ENCODE data around the gene PRDM16. TPM values are rescaled to one million over a fixed set of nuclear protein-coding genes. Genes with fewer than 3 reads are reported as not detected.

PRDM16 gene
- total RNA-seq, 4 donors from 2014 or later: 0.08 to 0.19 (median 0.12) TPM

DNA sequence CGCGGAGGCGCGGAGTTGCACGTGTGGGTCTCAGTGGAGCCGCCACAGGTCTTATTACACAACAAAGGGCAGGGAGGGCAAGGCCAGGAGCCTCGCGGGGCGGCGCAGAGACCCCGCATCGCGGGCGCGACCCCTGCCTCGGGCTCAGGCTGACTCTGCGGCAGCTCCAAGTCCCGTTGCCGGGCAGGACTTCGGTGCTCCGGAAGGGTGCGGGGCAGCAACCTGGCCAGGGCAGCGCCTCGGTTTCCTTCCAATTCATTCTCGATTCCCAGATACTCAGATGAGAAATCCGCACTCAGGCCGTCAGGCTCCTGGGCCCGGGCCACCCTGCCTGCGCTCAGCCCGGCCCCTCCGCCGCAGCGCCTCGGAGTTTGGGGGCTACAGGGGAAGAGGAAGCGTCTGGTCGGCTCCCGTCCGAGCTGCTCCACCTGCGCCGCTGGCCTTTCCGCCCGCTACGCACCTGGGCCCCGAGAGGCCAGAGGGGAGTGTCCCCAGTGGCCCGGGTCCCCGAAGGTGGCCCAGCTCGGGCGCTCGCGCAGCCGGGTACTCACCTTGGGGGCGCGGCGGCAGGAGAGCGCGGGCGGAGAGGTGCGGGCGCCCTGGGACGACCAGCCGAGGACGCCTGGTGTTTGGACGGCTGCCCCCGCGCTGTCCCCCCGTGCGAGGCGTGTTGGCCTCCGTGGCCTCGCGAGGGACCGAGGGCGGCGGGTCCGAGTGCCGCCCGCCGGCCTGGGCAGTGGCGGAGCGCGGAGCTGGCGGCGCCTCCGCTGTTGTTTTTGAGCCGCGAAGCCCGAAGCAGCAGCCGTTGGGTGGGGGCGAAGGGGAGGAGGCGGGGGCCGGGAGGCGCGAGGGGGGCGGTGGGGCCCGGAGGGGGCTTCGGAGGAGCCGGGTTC, 1.1 kb upstream of the PRDM16 start:
- DNase-seq: no peak

GRCh38 chr1:3069491-3070308, 697 bp downstream of the PRDM16 start:
- Histone ChIP-seq H3K4me1 (peaks cover 17 to 53% (median 28%) of the 10 kb centered on the region in 3 donors), H3K4me3 (peak overlapping the region; percentile 49 to 86 (median 63)), H3K27me3 (peaks cover 28 to 98% (median 46%) of the 10 kb centered on the region in 4 donors), H3K36me3 (no peaks in the 10 kb centered on the region), H3K9me3 (no peaks in the 10 kb centered on the region), H3K27ac (peak overlapping the region; percentile 50 to 80 (median 66))
- WGBS, 2 donors: 0% methylated on average over 2 to 15 of the region's 91 CpGs
- TF ChIP-seq CTCF (IDR thresholded peaks at IDR 0.05): peak in 1 of 6 experiments; percentile 5
- no peak for TF ChIP-seq POLR2A (IDR thresholded peaks at IDR 0.05)
- no peak for DNase-seq
- intact Hi-C loops (cut with DNase I): no loop called here

More for the DNA sequence above, 1.1 kb upstream of the PRDM16 start:
- Histone ChIP-seq H3K4me3 (peak overlapping the region; percentile 8 to 86 (median 56)), H3K27me3 (peaks cover 43 to 98% (median 56%) of the 10 kb centered on the region in 4 donors), H3K4me1 (peaks cover 25 to 57% (median 35%) of the 10 kb centered on the region in 3 donors), H3K36me3 (no peaks in the 10 kb centered on the region), H3K27ac (peak overlapping the region in 2 of 4 donors; percentile 23 to 54), H3K9me3 (no peaks in the 10 kb centered on the region)
- intact Hi-C loops (cut with DNase I): no loop called here
- no CpG with 5 or more reads among the region's 97 CpGs for WGBS, 2 donors
- TF ChIP-seq CTCF (IDR thresholded peaks at IDR 0.05) (no peak), POLR2A (IDR thresholded peaks at IDR 0.05) (no peak)

DNA sequence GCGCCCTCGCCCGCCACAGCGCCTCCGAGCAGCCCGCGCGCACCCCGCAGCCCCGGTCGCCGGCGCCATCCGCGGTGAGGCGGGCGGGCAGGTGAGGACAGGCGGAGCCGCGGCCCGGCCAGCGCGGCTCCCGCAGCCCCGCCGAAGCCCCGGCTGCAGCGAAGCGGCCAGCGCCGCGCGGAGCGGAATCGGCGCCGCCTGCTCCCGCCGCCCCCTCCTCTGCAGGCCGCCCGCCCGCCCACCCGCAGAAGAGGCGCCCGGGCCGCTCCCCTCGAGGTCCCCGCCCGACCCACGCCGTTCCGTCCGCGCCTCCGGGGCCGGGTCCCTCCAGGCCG, 1.3 kb downstream of the PRDM16 start:
- Histone ChIP-seq H3K36me3 (no peaks in the 10 kb centered on the region), H3K9me3 (no peaks in the 10 kb centered on the region), H3K27me3 (peaks cover 22 to 98% (median 43%) of the 10 kb centered on the region in 4 donors), H3K4me1 (peaks cover 17 to 53% (median 28%) of the 10 kb centered on the region in 3 donors), H3K27ac (peak overlapping the region in 2 of 4 donors; percentile 75 to 80), H3K4me3 (peak overlapping the region; percentile 49 to 86 (median 63))
- TF ChIP-seq CTCF (IDR thresholded peaks at IDR 0.05): no peak
- no peak for TF ChIP-seq POLR2A (IDR thresholded peaks at IDR 0.05)
- no peak for DNase-seq
- intact Hi-C loops (cut with DNase I): no loop called here
- WGBS, 2 donors: no CpG with 5 or more reads among the region's 57 CpGs

DNA sequence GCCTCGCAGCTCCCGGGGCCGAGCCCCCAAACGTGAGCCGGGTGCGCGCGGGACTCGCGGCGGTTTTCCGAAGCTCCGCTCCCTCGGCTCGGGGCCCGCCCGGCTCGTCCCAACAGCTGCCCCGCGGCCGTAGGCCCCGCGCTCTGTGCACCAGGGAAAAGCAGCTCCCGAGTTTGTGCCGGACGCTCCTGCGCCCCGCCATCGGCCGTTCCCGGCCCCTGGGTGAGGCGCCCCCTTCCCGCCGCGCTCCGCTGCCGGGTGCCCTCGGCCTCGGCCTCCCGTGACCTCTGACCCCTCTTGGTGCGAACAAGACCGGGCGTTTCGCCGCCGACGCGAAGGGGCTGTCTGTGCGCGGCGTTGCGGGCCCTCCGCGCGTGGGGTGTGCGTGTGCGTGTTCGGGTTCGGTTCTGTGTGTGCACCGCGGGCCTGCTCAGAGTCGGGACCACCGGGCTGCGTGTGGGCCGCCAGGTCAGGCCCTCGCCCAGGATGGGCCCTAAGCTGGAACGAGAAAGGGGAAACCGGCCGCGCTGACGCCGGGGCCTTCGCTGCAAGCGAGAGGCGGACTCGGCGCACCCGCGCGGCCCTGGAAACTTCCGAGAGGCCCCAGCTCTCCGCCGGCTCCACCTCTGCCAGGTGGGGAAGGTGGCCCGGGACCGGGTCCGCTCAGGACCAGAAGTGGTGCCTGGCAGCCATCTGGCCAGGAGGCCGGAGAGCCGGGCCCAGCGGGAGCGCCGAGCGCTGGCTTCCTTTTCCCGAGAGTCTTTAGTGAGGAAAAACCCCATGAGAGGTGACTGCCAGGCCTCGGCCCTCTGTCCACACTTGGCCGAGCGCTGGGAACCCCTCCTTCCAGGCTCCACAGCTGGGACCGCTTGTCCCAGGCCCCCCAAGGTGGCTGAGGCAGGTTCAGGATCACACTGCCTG, 1.9 kb downstream of the PRDM16 start:
- Histone ChIP-seq H3K4me1 (peaks cover 17 to 53% (median 28%) of the 10 kb centered on the region in 3 donors), H3K27ac (peak overlapping the region in 3 of 4 donors; percentile 38 to 80 (median 75)), H3K9me3 (no peaks in the 10 kb centered on the region), H3K27me3 (peaks cover 19 to 98% (median 41%) of the 10 kb centered on the region in 4 donors), H3K36me3 (no peaks in the 10 kb centered on the region), H3K4me3 (peak overlapping the region; percentile 17 to 86 (median 61))
- DNase-seq: no peak
- WGBS, 2 donors: 40% methylated on average over 1 of the region's 97 CpGs; no CpG with 5 or more reads in 1 of the 2 donors
- TF ChIP-seq POLR2A (IDR thresholded peaks at IDR 0.05) (no peak), CTCF (IDR thresholded peaks at IDR 0.05) (no peak)
- intact Hi-C loops (cut with DNase I): no loop called here
